ENCODE results near the gene SPTBN4.
"Not testable (repeated sequence)": the region's sequence is repeated elsewhere in the genome, so short reads cannot be mapped to it uniquely, and the experiment has no call there.

The SPTBN4 gene

DNA sequence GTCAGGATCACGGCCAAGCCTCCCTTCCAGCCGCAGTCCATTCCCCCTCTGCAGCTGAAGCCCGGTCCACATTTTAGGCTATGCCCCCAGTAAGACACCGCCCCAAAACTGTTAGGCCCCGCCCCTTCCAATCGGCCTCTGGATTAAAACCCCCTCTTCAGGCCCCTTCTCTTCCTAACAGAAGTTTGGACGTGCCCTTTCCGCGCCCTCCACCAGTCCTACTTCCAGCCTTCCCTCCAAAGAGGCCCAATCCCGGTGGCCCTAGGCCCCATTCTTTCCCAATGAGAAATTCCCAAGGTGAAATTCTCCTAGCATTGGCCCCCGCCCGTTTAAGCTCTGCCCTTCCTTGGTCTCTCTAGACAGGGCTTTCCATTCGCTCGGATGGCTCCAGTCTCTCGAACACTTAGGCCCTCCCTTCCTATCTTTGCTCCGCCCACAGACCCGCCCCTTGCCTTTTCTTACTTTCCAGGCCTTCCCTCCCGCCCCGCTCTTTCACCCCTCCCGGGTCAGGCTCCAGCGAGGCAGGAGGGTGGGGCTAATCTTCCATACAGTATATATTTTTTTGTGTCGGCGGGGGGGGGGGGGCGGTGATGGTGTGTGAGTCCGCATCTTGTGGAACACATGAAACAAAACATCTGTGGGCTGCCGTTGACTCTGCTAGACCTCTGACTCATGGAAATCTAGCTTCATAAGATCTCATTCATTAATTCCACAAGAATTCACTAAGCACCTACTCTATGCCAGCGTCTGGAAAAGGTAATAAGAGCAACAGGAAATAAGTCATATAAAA is 148.0 kb downstream of the SPTBN4 start:
- H3K4me3 Mint-ChIP-seq, result peak overlapping the region; percentile 98
- H3K27me3 Mint-ChIP-seq, result no peaks in the 10 kb centered on the region
- H3K36me3 Mint-ChIP-seq, result peaks cover 7% of the 10 kb centered on the region
- H3K4me1 Mint-ChIP-seq (ENCODE audit: low read depth), result peaks cover 54% of the 10 kb centered on the region
- H3K9me3 Mint-ChIP-seq (ENCODE audit: low read depth), result no peaks in the 10 kb centered on the region
- H3K27ac Mint-ChIP-seq, result peak overlapping the region; percentile 98

DNA sequence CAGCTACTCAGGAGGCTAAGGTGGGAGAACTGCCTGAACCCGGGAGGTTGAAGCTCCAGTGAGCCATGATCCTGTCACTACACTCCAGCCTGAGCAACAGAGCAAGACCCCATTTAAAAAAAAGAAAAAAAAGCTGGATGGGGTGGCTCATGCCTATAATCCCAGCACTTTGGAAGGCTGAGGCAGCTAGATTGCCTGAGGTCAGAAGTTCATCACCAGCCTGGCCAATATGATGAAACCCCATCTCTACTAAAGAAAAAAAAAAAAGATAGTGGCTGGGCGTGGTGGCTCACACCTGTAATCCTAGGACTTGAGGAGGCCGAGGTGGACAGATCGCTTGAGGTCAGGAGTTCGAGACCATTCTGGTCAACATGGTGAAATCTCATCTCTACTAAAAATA is 149.4 kb downstream of the SPTBN4 start:
- Mint-ChIP-seq H3K27ac (peak overlapping the region; percentile 98), H3K27me3 (no peaks in the 10 kb centered on the region), H3K4me1 (ENCODE audit: low read depth) (peaks cover 45% of the 10 kb centered on the region), H3K9me3 (ENCODE audit: low read depth) (no peaks in the 10 kb centered on the region), H3K36me3 (peaks cover 9% of the 10 kb centered on the region), H3K4me3 (peak overlapping the region; percentile 98)

DNA sequence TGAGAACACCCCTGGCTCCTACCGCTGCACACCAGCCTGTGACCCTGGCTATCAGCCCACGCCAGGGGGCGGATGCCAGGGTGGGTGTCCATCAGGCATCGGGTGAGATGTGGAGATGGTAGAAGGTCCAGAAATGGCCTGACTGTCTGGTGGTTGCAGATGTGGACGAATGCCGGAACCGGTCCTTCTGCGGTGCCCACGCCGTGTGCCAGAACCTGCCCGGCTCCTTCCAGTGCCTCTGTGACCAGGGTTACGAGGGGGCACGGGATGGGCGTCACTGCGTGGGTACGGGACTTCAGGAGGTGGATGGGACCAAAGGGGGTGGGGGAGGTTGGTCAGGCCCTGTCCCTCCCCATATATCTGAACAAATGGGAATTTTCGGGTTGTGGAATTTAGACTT is 150.1 kb downstream of the SPTBN4 start:
- Mint-ChIP-seq H3K9me3 (ENCODE audit: low read depth) (no peaks in the 10 kb centered on the region), H3K4me3 (no peak overlapping the region), H3K27me3 (no peaks in the 10 kb centered on the region), H3K27ac (peak overlapping the region; percentile 58), H3K36me3 (peaks cover 12% of the 10 kb centered on the region), H3K4me1 (ENCODE audit: low read depth) (peaks cover 42% of the 10 kb centered on the region)

DNA sequence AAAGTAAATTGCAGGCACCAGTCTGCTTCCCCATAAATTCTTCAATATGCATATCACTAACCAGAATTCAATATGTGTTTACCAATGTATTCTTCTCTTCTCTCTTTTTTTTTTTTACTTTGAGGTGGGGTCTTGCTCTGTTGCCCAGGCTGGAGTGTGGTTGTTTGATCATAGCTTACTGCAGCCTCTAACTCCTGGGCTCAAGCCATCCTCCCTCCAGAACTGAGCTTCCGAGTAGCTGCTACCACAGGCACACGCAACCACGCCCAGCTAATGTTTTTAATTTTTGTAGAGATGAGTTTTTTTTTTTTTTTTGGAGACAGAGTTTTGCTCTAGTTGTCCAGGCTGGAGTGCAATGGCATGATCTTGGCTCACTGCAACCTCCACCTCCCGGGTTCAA is 151.2 kb downstream of the SPTBN4 start:
- H3K27me3 Mint-ChIP-seq, result no peaks in the 10 kb centered on the region
- peaks cover 12% of the 10 kb centered on the region for H3K36me3 Mint-ChIP-seq
- H3K4me3 Mint-ChIP-seq, result no peak overlapping the region
- H3K9me3 Mint-ChIP-seq (ENCODE audit: low read depth), result no peaks in the 10 kb centered on the region
- peak overlapping the region; percentile 85 for H3K27ac Mint-ChIP-seq
- H3K4me1 Mint-ChIP-seq (ENCODE audit: low read depth), result peaks cover 32% of the 10 kb centered on the region

DNA sequence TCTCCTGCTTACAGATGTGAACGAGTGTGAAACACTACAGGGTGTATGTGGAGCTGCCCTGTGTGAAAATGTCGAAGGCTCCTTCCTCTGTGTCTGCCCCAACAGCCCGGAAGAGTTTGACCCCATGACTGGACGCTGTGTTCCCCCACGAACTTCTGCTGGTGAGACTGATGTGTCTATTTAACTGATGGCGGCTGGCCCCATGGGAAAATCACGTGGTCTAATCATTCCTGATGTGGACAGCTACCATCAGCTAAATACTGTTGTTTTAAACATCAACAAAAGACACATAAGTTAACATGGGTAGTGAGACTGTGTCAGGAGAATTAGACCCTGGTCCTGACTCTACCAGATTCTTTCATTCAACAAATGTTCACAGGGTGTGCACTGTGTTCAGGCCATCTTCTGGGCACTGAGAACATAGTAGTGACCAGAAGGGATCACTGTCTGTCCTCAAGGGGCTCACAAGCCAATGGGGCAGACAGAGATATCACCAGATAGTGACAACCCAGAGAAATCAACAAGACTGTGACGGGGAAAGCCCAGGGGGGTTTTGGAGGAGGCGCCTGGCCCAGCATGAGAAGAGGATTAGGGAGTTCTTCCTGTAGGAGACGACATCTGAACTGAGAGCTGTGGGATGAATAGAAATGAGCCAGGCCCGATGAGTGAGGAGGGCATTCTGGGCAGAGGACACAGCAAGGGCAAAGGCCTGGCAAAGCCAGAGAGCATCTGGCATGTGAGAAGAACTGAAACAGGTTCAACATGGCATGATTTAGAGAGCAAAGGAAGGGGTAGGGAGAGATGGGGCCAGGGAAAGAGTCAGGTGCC is 152.7 kb downstream of the SPTBN4 start:
- Mint-ChIP-seq H3K36me3 (peaks cover 12% of the 10 kb centered on the region), H3K27me3 (no peaks in the 10 kb centered on the region)

DNA sequence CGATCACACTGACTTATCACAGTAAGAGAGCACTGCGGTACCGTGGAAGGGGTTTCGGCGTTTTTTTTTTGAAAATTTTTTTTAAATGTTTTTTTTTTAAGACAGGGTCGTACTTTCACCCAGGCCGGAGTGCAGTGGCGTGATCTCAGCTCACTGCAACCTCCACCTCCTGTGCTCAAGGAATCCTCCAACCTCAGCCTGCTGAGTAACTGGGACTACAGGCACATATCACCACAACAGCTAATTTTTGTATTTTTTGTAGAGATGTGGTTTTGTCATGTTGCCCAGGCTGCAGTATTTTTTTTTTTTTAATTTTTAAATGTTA is 153.3 kb downstream of the SPTBN4 start:
- peaks cover 15% of the 10 kb centered on the region for H3K36me3 Mint-ChIP-seq
- no peaks in the 10 kb centered on the region for H3K9me3 Mint-ChIP-seq (ENCODE audit: low read depth)
- no peak overlapping the region for H3K4me3 Mint-ChIP-seq
- H3K27ac Mint-ChIP-seq, result peak overlapping the region; percentile 91
- H3K27me3 Mint-ChIP-seq, result no peaks in the 10 kb centered on the region
- H3K4me1 Mint-ChIP-seq (ENCODE audit: low read depth), result peaks cover 23% of the 10 kb centered on the region

More for the DNA sequence above, 152.7 kb downstream of the SPTBN4 start:
- no peaks in the 10 kb centered on the region for H3K9me3 Mint-ChIP-seq (ENCODE audit: low read depth)
- H3K27ac Mint-ChIP-seq, result peak overlapping the region; percentile 91
- H3K4me1 Mint-ChIP-seq (ENCODE audit: low read depth), result peaks cover 28% of the 10 kb centered on the region
- H3K4me3 Mint-ChIP-seq, result peak overlapping the region; percentile 12

DNA sequence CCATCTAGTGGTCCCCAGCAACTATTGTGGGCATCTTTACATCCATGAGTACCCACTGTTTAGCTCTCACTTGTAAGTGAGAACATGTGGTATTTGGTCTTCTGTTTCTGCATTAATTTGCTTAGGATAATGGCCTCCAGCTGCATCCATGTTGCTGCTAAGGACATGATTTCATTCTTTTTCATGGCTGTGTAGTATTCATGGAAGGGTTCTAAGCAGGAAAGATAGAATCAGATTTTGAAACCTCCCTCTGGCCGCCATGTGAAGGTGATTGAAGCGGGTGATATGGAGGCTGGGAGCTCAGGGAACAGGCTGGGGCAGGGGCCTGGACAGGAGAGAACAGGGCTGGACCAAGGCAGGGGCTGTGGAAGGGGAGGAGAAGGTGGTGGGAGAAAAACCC is 154.5 kb downstream of the SPTBN4 start:
- H3K36me3 Mint-ChIP-seq, result peaks cover 16% of the 10 kb centered on the region

DNA sequence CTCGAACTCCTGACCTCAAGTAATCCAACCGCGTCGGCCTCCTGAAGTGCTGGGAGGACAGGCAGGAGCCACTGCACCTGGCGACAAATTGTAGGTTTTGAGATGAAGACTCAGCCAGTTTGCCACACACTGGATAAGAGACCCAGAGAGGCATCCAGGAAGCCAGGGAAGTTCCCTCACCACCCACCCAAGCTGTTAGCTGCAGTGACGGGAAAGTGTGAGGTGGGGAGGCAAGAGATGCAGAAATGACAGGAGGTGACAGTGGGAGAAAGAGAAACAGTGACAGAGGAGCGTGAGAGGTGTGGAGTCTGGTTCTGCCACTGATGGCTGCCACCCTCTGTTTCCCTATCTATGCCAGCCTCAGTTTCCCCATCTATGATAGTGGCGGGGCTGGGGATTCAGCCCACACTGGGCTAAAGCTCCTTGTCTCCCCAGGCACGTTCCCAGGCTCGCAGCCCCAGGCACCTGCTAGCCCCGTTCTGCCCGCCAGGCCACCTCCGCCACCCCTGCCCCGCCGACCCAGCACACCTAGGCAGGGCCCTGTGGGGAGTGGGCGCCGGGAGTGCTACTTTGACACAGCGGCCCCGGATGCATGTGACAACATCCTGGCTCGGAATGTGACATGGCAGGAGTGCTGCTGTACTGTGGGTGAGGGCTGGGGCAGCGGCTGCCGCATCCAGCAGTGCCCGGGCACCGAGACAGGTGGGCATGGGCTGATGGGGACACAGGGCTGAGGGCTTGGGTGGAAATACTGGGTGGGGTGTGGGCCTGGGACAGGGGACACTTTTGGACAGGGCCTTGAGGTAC is 155.4 kb downstream of the SPTBN4 start:
- Mint-ChIP-seq H3K4me3 (no peak overlapping the region), H3K27ac (no peak overlapping the region), H3K36me3 (peaks cover 16% of the 10 kb centered on the region), H3K9me3 (ENCODE audit: low read depth) (no peaks in the 10 kb centered on the region), H3K27me3 (no peaks in the 10 kb centered on the region), H3K4me1 (ENCODE audit: low read depth) (peaks cover 8% of the 10 kb centered on the region)

More for the DNA sequence above, 154.5 kb downstream of the SPTBN4 start:
- Mint-ChIP-seq H3K9me3 (ENCODE audit: low read depth) (no peaks in the 10 kb centered on the region), H3K4me3 (no peak overlapping the region), H3K27me3 (no peaks in the 10 kb centered on the region), H3K4me1 (ENCODE audit: low read depth) (peaks cover 14% of the 10 kb centered on the region), H3K27ac (peak overlapping the region; percentile 42)

DNA sequence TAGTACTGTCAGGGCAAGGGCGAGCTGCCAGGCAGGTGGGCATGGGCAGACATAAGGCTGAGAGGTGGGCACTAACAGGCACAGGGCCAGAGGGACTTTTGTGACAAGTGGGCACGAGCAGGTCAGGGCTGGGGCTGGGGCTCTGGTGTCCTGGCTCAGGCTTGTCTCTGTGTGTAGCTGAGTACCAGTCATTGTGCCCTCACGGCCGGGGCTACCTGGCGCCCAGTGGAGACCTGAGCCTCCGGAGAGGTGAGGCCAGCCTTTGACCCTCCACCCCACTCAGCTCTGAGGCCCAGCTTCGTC is 155.9 kb downstream of the SPTBN4 start:
- peaks cover 8% of the 10 kb centered on the region for H3K4me1 Mint-ChIP-seq (ENCODE audit: low read depth)
- H3K4me3 Mint-ChIP-seq, result no peak overlapping the region
- peaks cover 18% of the 10 kb centered on the region for H3K36me3 Mint-ChIP-seq
- no peaks in the 10 kb centered on the region for H3K27me3 Mint-ChIP-seq
- no peaks in the 10 kb centered on the region for H3K9me3 Mint-ChIP-seq (ENCODE audit: low read depth)
- H3K27ac Mint-ChIP-seq, result no peak overlapping the region

DNA sequence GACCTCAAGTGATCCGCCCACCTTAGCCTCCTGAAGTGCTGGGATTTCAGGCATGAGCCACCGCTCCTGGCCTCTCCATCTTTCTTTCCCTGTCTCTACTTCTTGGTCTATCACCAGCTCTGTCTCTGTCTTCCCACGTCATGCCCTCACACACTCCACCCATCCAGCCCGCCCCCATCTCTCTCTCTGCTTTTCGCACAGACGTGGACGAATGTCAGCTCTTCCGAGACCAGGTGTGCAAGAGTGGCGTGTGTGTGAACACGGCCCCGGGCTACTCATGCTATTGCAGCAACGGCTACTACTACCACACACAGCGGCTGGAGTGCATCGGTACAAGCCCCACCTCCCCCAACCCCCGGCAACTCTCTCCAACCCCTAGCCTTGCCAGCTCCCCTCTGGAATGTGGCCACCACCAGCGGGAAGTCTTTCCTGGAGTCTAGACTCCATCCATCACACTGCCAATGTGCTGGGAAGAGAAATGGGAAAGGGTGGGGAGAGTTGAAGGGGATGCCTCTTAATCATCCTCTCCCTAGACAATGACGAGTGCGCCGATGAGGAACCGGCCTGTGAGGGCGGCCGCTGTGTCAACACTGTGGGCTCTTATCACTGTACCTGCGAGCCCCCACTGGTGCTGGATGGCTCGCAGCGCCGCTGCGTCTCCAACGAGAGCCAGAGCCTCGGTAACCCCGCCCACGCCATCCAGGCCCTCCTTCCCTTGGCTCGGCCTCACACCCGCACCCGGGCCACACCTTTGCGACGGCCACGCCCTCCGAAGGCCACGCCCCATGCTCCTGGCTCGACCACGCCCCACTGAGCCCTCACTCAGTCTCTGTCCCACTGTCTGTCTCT is 156.8 kb downstream of the SPTBN4 start:
- H3K9me3 Mint-ChIP-seq (ENCODE audit: low read depth), result no peaks in the 10 kb centered on the region
- no peaks in the 10 kb centered on the region for H3K27me3 Mint-ChIP-seq
- H3K27ac Mint-ChIP-seq, result no peak overlapping the region
- H3K36me3 Mint-ChIP-seq, result peaks cover 18% of the 10 kb centered on the region
- peaks cover 8% of the 10 kb centered on the region for H3K4me1 Mint-ChIP-seq (ENCODE audit: low read depth)
- no peak overlapping the region for H3K4me3 Mint-ChIP-seq

DNA sequence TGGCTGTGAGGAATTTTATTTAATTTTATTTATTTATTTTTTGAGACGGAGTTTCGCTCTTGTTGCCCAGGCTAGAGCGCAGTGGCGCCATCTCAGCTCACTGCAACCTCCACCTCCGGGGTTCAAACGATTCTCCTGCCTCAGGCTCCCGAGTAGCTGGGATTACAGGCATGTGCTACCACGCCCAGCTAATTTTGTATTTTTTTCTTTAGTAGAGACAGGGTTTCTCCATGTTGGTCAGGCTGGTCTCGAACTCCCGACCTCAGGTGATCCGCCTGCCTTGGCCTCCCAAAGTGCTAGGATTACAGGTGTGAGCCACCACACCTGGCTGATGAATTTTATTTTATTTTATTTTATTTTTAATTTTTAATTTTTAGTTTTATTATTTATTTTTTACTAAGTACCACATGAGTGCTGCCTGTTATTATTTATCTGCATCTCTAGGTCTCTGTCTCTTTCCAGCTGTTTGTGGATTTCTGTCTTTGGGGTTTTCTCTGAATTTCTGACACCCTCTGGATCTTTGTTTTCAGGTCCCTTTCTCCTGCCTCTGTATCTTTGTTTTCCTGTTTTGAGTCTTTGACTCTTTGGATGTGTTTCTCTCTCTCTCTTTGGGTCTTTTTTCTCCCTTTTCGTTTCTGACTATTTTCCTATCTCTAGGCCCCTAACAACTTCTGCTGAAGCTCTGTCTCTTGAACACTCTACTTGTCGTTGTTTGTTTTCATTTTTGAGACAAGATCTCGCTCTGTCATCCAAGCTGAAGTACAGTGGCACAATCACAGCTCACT is 157.8 kb downstream of the SPTBN4 start:
- H3K4me1 Mint-ChIP-seq (ENCODE audit: low read depth); H3K4me3 Mint-ChIP-seq; H3K27me3 Mint-ChIP-seq; H3K9me3 Mint-ChIP-seq (ENCODE audit: low read depth): not testable (repeated sequence)
- Mint-ChIP-seq H3K27ac (peak overlapping the region; percentile 62), H3K36me3 (peaks cover 18% of the 10 kb centered on the region)

DNA sequence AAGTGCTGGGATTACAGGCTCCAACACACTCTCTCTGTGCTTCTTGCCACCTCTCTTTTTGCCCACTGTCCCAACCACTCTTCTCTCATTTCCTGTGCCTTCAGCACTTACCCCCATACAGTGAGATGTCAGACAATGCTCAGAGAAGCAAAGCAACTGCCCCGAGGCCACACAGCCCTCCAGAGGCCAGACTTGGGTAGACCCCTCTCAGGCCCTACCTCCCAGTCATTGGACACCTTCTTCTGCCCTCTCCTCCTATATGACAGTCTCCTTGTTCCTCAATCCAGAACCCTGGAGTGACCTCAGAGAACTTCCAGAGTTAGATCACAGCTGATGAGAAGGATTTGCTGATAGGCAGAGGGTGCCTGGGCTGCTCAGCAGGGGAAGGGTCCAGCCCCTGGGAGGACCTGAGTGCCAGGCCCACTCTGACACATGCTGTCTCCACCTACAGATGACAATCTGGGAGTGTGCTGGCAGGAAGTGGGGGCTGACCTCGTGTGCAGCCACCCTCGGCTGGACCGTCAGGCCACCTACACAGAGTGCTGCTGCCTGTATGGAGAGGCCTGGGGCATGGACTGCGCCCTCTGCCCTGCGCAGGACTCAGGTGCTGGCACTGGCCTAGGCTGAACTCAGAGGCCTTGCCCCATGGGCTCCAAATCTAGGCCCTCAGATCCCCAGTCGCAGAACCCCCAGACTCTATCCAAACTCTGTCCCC is 158.8 kb downstream of the SPTBN4 start:
- Mint-ChIP-seq H3K27ac (peak overlapping the region; percentile 76), H3K9me3 (ENCODE audit: low read depth) (no peaks in the 10 kb centered on the region)

More for the DNA sequence above, 158.8 kb downstream of the SPTBN4 start:
- peaks cover 2% of the 10 kb centered on the region for H3K4me1 Mint-ChIP-seq (ENCODE audit: low read depth)
- no peak overlapping the region for H3K4me3 Mint-ChIP-seq
- H3K27me3 Mint-ChIP-seq, result no peaks in the 10 kb centered on the region
- peaks cover 17% of the 10 kb centered on the region for H3K36me3 Mint-ChIP-seq

All from activated naive CD8-positive, alpha-beta T cell (primary cell).